Keratinocyte (primary cell): ENCODE data around the gene TEX38.

Source experiments
- CTCF ChIP-seq, 3 experiments: IDR thresholded peaks in 1 of 3; conservative IDR thresholded peaks in 1 of 3; optimal IDR thresholded peaks in 1 of 3; 2 replicates in 2 of 3; 3 replicates in 1 of 3; pipeline versions ENCODE3 to v1.5.1; 2011; ENCODE audit warnings: low read length in 3 of 3, mild to moderate bottlenecking in 3 of 3, moderate library complexity in 2 of 3, control low read depth in 1 of 3, inconsistent platforms in 1 of 3; ENCODE audit not compliant: insufficient read depth in 2 of 3; ENCODE audit errors: extremely low read depth in 1 of 3
- EZH2 ChIP-seq: IDR thresholded peaks from one replicate; pipeline ENCODE4 v1.6.1; 2012; ENCODE audit warnings: inconsistent platforms, mild to moderate bottlenecking, low read length, moderate library complexity

GRCh38 chr1:46717654-46718053 is 46.0 kb downstream of the TEX38 start:
- TF ChIP-seq EZH2 (no peak), CTCF (optimal IDR thresholded peaks at IDR 0.05 in 1 of 3, IDR thresholded peaks at IDR 0.05 in 1 of 3, conservative IDR thresholded peaks at IDR 0.05 in 1 of 3; ENCODE audit: extremely low read depth in 1 of 3, insufficient read depth in 2 of 3, low read length in 3 of 3) (no peak)
